Limb (tissue), 2 donors: Measurements from ENCODE around the gene KCNIP1.
"Not testable (repeated sequence)": the region's sequence is repeated elsewhere in the genome, so short reads cannot be mapped to it uniquely, and the experiment has no call there.

Experiments
- DNase-seq, 2 donors: peaks; one replicate each; pipeline ENCODE4 v3.0.0-alpha.2; 2016; ENCODE audit errors: extremely low spot score in 2 of 2

Gene KCNIP1

DNA sequence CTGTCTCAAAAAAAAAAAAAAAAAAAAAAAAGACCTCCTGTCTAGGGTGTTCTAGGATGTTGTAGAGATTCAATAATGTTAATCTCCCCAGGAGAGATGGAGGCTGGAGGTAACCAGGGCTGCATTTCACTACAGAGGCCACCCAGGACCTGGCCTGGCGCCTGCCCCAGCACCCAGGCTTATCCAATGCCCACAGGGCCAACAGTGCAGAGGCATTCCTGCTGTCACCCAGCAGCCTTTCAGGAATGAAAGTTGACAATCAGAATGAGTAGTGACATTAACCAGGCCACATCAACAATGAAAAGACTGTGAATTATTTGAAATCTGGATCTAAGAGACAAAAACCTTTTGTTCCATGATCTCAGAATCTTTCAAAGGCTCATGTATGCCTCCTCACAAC is 243.5 kb downstream of the KCNIP1 start:
- DNase-seq = no peak

GRCh38 chr5:170747851-170748250 is 244.0 kb downstream of the KCNIP1 start:
- peak in 1 of 2 donors; percentile 42 for DNase-seq

- no peak for DNase-seq
Observed at GRCh38 chr5:170748951-170749471, 245.2 kb downstream of the KCNIP1 start.

DNA sequence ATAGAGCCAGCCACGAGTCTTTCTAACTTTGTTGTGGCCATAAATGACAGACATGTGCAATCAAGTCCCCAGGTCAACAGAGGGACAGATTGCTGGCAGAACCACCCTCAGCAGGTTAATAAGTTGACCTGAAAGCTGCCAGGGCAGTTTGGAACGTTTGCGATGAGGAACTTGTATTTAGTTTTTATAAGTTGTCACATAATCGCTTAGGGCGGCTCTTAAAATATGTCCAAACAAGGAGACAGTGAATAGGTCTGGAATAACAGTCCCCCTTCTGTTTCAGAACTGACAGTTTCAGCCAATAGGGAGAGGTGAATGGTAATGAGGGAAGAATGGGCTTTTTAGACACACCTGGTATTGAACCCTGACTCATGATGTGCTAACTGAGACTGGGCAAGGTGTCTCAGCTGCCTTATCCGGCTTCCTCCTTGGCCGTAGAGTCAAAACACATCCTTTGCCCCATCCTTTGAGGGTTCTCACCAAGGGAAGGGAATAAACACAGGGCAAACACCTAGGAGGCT is 246.2 kb downstream of the KCNIP1 start:
- DNase-seq = no peak

- no peak for DNase-seq
Observed at GRCh38 chr5:170750791-170751190, 247.0 kb downstream of the KCNIP1 start.

- no peak for DNase-seq
Observed at GRCh38 chr5:170751631-170752030, 247.8 kb downstream of the KCNIP1 start.

GRCh38 chr5:170752257-170753215 is 248.7 kb downstream of the KCNIP1 start:
- DNase-seq = peak in 1 of 2 donors; percentile 66

GRCh38 chr5:170753311-170753710 is 249.5 kb downstream of the KCNIP1 start:
- no peak for DNase-seq

DNA sequence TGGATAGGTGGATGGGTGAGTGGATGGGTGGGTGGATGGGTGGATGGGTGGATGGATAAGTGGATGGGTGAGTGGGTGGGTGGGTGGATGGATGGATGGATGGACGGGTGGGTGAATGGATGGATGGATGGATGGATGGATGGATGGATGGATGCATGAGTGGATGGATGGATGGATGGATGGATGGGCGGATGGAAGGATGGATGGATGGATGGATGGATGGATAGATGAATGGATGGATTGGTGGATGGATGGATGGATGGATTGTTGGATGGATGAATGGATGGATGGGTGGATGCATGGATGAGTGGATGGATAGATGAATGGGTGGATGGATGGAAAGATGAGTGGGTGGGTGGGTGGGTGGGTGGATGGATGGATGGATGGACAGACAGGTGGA is 250.7 kb downstream of the KCNIP1 start:
- not testable (repeated sequence) for DNase-seq

DNA sequence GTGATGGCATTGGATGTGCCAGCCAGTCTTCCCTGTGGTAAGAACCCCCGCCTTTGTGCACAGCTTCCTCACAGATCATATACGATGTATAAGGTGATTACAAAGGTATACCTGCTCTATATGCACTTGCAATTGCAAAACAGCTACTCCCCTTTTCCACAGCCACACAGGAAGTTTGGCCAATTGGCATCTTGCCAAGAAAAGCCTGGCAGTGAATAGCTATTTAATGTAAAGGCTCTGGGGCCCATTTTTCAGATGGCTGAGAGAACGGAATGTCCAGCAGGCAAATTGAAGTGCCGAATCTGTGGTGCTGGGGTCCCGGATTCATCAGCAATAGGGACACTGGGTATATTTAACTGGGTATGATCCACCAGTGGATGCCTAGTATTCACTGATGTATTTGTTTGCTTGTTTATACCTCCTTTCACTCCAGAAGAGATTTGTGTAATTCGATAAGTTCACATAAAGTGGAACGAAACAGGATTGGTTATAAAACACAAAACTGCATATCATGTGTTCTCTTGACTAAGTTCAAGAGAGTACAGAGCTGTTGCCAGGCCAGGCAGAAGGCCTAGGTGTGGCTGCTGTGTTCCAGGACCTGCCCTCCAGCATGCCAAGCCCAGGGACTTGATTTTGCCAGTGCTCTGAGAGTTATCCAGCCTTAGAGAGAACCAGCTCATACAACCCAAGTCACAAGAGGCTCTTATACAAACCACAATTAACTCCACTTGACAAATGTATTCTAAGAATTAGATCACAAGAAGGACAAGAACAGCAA is 252.0 kb downstream of the KCNIP1 start:
- no peak for DNase-seq

GRCh38 chr5:170756691-170757090 is 252.9 kb downstream of the KCNIP1 start:
- DNase-seq = no peak

GRCh38 chr5:170757182-170757601 is 253.4 kb downstream of the KCNIP1 start:
- no peak for DNase-seq

- DNase-seq = no peak
Observed at GRCh38 chr5:170757669-170758068, 253.8 kb downstream of the KCNIP1 start.

DNA sequence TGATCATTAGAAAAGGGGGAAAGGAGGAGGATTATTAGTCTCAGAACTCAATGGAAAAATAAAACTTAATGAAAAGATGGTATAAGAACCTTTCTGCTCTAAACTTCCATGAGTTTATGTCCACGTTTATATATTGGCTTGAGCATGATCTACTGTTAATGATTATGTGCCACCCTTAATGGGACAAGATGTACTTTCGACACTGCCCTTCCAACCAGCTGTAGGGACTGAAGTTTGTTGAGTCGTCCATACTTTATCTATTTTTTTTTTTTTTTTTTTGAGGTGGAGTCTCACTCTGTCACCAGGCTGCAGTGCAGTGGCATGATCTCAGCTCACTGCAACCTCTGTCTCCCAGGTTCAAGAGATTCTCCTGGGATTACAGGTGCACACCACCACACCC is 254.7 kb downstream of the KCNIP1 start:
- DNase-seq = no peak

- no peak for DNase-seq
Observed at GRCh38 chr5:170760113-170760512, 256.3 kb downstream of the KCNIP1 start.

- DNase-seq = no peak
Observed at GRCh38 chr5:170761048-170761707, 257.4 kb downstream of the KCNIP1 start.

GRCh38 chr5:170761708-170762066 is 257.9 kb downstream of the KCNIP1 start:
- DNase-seq = no peak

DNA sequence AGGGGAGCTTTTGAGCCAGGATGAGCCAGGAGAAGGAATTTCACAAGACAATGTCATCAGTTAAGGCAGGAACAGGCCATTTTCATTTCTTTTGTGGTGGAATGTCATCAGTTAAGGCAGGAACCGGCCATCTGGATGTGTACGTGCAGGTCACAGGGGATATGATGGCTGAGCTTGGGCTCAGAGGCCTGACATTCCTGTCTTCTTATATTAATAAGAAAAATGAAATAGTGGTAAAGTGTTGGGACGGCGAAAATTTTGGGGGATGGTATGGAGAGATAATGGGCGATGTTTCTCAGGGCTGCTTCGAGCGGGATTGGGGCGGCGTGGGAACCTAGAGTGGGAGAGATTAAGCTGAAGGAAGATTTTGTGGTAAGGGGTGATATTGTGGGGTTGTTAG is 258.5 kb downstream of the KCNIP1 start:
- not testable (repeated sequence) for DNase-seq

- not testable (repeated sequence) for DNase-seq
Observed at GRCh38 chr5:170765868-170766267, 262.0 kb downstream of the KCNIP1 start.

DNA sequence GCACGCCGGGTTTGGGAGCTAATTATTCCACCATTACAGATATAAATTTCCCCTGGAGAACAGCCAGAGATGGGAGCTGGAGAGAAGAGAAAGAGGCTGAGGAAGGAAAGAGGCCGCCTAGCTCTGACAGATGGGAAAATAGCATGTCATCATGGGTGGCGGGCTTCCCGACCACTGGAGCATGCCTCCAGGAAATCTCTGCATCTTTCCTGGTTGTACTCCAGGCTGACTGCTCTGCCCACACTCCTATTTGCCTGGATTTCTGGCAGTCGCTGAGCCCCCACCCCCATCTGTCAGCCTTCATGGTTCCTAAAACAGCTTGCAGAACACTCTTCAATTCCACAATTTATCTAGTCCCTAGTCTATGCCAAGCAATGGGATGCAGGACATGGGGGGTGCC is 265.4 kb downstream of the KCNIP1 start:
- DNase-seq = peak in 1 of 2 donors; percentile 57

- DNase-seq = no peak
Observed at GRCh38 chr5:170769898-170770416, 266.1 kb downstream of the KCNIP1 start.
